K562 (cell line): ENCODE data around the gene DGKZ. TPM values are rescaled to one million over a fixed set of nuclear protein-coding genes. Genes with fewer than 3 reads are reported as not detected.

Experiments
- AFF4 ChIP-seq: sonication (generic); formaldehyde crosslinking; IDR thresholded peaks from 2 replicates; pipeline ENCODE4 v1.8.0; 2023; ENCODE audit warnings: mild to moderate bottlenecking, missing genetic modification reagents
- BCLAF1 ChIP-seq, 2 experiments: fragments of 450-650 bp in 1 of 2; IDR thresholded peaks; 2 replicates each; pipeline ENCODE4 v1.6.1; 2011 to 2017; ENCODE audit warnings: low read depth in 2 of 2, antibody characterized with exemption in 1 of 2, borderline replicate concordance in 1 of 2, low read length in 1 of 2, mild to moderate bottlenecking in 1 of 2, mixed read lengths in 1 of 2; ENCODE audit not compliant: control insufficient read depth in 1 of 2
- CC2D1A ChIP-seq: fragments of 450-650 bp; IDR thresholded peaks from 2 replicates; pipeline ENCODE4 v1.6.1; 2017; ENCODE audit warnings: mild to moderate bottlenecking
- FOXP4 ChIP-seq: sonication (generic); formaldehyde crosslinking; IDR thresholded peaks from 2 replicates; pipeline ENCODE4 v1.8.0; 2022; ENCODE audit warnings: mild to moderate bottlenecking, missing genetic modification reagents, borderline replicate concordance
- MECOM ChIP-seq: fragments of 250-450 bp; sonication (Bioruptor Pico); IDR thresholded peaks from 2 replicates; pipeline ENCODE4 v1.8.0; 2022; ENCODE audit warnings: inconsistent platforms
- PATZ1 ChIP-seq: fragments of 250-450 bp; sonication (Bioruptor Pico); IDR thresholded peaks from 2 replicates; pipeline ENCODE4 v1.5.0; 2020; ENCODE audit warnings: mild to moderate bottlenecking, borderline replicate concordance
- SMARCB1 ChIP-seq: IDR thresholded peaks from 2 replicates; pipeline ENCODE4 v1.6.1; 2011; ENCODE audit warnings: improper control_type of control experiment, low read depth; ENCODE audit not compliant: insufficient read length
- TRIM28 ChIP-seq: fragments of 450-650 bp; IDR thresholded peaks from 2 replicates; pipeline ENCODE4 v1.6.1; 2017
- ZBTB43 ChIP-seq: sonication (generic); formaldehyde crosslinking; IDR thresholded peaks from 2 replicates; pipeline ENCODE4 v1.8.0; 2023; ENCODE audit warnings: mild to moderate bottlenecking, missing genetic modification reagents
- ZBTB7A ChIP-seq: IDR thresholded peaks from 2 replicates; pipeline ENCODE4 v1.6.1; 2011; ENCODE audit warnings: low read depth, mild to moderate bottlenecking, low read length, moderate library complexity, borderline replicate concordance; ENCODE audit not compliant: control insufficient read depth
- ZNF280B ChIP-seq: fragments of 250-450 bp; sonication (Bioruptor Pico); IDR thresholded peaks from 2 replicates; pipeline ENCODE4 v1.5.1; 2021; ENCODE audit warnings: mild to moderate bottlenecking
- polyA plus RNA-seq, 8 experiments: library from polyadenylated mRNA; depleted of rRNA in 4 of 8; stranded (reverse) in 5 of 8; unstranded in 3 of 8; fragments of >200 nt; fragmentation: Nextera tagmentation in 2 of 8; fragmentation: Illumina TruSeq in 1 of 8; extraction: Ambion mirVana in 2 of 8; extraction: Trizol in 1 of 8; gene quantifications; 2 replicates each; pipeline versions ENCODE4 v1.2.1 to v1.2.3, GENCODE V29; 2011 to 2014; ENCODE audit warnings: inconsistent platforms in 1 of 8, missing spikeins in 1 of 8
- total RNA-seq, 7 experiments: library from RNA; depleted of rRNA in 6 of 7; stranded (reverse); fragments of >200 nt in 6 of 7; fragmentation: Illumina TruSeq in 2 of 7; extraction: Trizol in 2 of 7; gene quantifications; 2 replicates each; pipeline versions ENCODE4 v1.2.1 to v1.2.3, GENCODE V29; 2011 to 2021; ENCODE audit warnings: low replicate concordance in 1 of 7

The DGKZ gene
- total and polyA plus RNA-seq, 9 of the 15 experiments (the other 6 are each of a cell fraction or from before 2014, with no cell fraction given), result 0.51 to 100 (median 44.2) TPM

GRCh38 chr11:46308631-46309419 lies 38.4 kb upstream of the DGKZ start (continued):
- TF ChIP-seq ZBTB43 (CRISPR knock-in tag), result peak; percentile 68; the same call in 1 of the 2 replicates
- TF ChIP-seq MECOM (CRISPR knock-in tag), result no peak
- TF ChIP-seq PATZ1 (CRISPR knock-in tag), result no peak
- no peak for TF ChIP-seq TRIM28
- TF ChIP-seq ZNF280B, result no peak
- 0 out of 2 replicates have a peak, but pooled peaks have one; percentile 32 for TF ChIP-seq CC2D1A
- no peak for TF ChIP-seq BCLAF1 (IDR thresholded peaks at IDR 0.05; ENCODE audit: borderline replicate concordance in 1 of 2, control insufficient read depth in 1 of 2, low read depth in 2 of 2, low read length in 1 of 2)
- TF ChIP-seq AFF4 (CRISPR knock-in tag), result no peak
- 0 out of 2 replicates have a peak, but pooled peaks have one; percentile 67 for TF ChIP-seq FOXP4 (CRISPR knock-in tag)
- peak; percentile 88 for TF ChIP-seq ZBTB7A
- TF ChIP-seq SMARCB1, result no peak
